ENCODE measurements around the gene NAT10. TPM values are rescaled to one million over a fixed set of nuclear protein-coding genes. Genes with fewer than 3 reads are reported as not detected.

NAT10 gene
- total RNA-seq, 4 donors from 2014 or later = 19.9 to 27.5 (median 21.6) TPM

Small RNA genes within 50 kb of the gene (small RNA-seq; reads per million reads assigned to genes)
- gene RF00019 = 0 reads per million in 4 donors

Other genes starting within 250 kb of the NAT10 start
- 10 to 100 TPM in 2 of 4 donors, 1 to 10 TPM in 2; 7.0 to 24.2 (median 14.8) TPM for gene LMO2, start 213.6 kb upstream of the NAT10 start, total RNA-seq
- gene CAPRIN1, start 53.9 kb upstream of the NAT10 start, total RNA-seq = 100 to 1,000 TPM in 3 of 4 donors, 10 to 100 TPM in 1; 94.5 to 132 (median 115) TPM

All from gastroesophageal sphincter (tissue), 4 donors.